ENCODE measurements around the gene PTRH2. TPM values are rescaled to one million over a fixed set of nuclear protein-coding genes. Genes with fewer than 3 reads are reported as not detected.

PTRH2 gene
- total RNA-seq, 2 experiments from 2014 or later, result 35.9 TPM

DNA sequence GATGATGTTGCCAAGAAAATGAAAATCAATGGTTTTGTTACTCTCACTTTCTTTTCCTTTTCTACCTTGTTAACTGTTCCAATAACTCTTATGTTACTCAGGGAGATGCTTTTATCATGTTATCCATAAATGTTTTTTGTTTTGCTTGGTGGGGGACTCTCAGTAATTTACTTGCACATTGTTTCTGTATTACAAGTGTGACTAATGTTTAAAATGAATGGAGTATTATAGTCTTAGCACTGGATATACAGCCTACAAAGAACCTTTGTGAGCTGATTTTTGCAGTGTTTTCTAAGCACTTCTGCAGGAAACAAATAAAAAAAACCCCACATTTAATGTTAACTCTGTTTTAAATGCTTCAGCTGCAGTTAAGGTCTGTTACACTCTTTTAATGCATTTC lies 12.3 kb upstream of the PTRH2 start:
- no peak overlapping the region for H3K4me3 Mint-ChIP-seq
- intact Hi-C loops (cut with micrococcal nuclease), result no loop called here
- no peak overlapping the region for H3K27ac Mint-ChIP-seq
- no peaks in the 10 kb centered on the region for H3K9me3 Mint-ChIP-seq
- peaks cover 2% of the 10 kb centered on the region for H3K36me3 Mint-ChIP-seq
- CTCF ChIA-PET, result no interaction called here
- H3K27me3 Mint-ChIP-seq, result no peaks in the 10 kb centered on the region
- POLR2A ChIA-PET, result no interaction called here
- peaks cover 27% of the 10 kb centered on the region for H3K4me1 Mint-ChIP-seq (ENCODE audit: low read depth)
- no peak for DNase-seq

- no peak for DNase-seq
- ChIA-PET POLR2A (interaction anchor here (1.0 kb wide), 1 partner anchor 97 kb away, joined by 3 read pairs; the partner anchor contains the start of gene CLTC), CTCF (no interaction called here)
- Mint-ChIP-seq H3K4me1 (ENCODE audit: low read depth) (peaks cover 38% of the 10 kb centered on the region), H3K36me3 (peaks cover 7% of the 10 kb centered on the region), H3K4me3 (no peak overlapping the region), H3K27ac (no peak overlapping the region), H3K27me3 (no peaks in the 10 kb centered on the region), H3K9me3 (no peaks in the 10 kb centered on the region)
- intact Hi-C loops (cut with micrococcal nuclease), result no loop called here
These were observed 9.2 kb upstream of the PTRH2 start for GRCh38 chr17:59716427-59716826.

DNA sequence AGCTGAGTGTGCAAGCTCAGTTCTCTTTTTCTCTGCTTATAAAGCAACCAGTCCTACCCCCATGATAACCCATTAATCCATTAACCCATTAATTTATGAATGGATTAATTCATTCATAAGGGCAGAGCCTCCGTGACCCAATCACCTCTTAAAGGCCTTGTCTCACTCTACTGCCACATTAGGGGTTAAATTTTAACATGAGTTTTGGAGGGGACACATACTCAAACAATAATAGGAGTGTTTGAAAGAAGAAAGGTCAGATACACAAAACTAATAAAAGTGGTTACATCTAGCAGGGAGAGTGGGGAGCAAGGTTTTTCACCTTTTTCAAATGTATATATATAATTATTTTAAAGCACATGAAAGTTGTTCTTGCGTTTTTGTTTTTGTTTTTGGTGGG lies 7.0 kb upstream of the PTRH2 start:
- intact Hi-C loops (cut with micrococcal nuclease), result no loop called here
- no peak overlapping the region for H3K27ac Mint-ChIP-seq
- H3K4me3 Mint-ChIP-seq, result no peak overlapping the region
- H3K27me3 Mint-ChIP-seq, result no peaks in the 10 kb centered on the region
- CTCF ChIA-PET, result no interaction called here
- POLR2A ChIA-PET, result interaction anchor here (0.6 kb wide), 1 partner anchor 131 kb away, joined by 4 read pairs; no protein-coding TSS in a partner anchor
- H3K9me3 Mint-ChIP-seq, result no peaks in the 10 kb centered on the region
- peaks cover 7% of the 10 kb centered on the region for H3K36me3 Mint-ChIP-seq
- no peak for DNase-seq
- H3K4me1 Mint-ChIP-seq (ENCODE audit: low read depth), result peaks cover 49% of the 10 kb centered on the region

DNA sequence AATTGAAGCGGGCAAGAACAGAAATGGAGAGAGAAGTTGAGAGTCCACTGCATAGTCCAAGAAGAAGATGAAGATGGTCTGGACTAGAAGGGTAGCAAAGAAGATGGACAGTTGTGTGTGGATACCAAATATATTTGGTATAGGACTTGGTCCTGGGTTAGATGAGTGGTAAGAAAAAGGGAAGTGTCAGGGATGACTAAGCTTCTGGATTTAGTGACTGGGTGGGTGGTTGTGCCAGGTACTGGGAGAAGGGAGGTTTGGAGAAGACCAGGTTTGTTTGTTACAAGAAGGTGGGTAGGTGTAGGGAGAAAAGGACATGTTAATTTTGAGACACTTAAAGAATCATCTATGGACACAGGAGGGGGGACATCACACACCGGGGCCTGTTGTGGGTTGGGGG lies 5.6 kb upstream of the PTRH2 start:
- no peak for DNase-seq
- peaks cover 52% of the 10 kb centered on the region for H3K4me1 Mint-ChIP-seq (ENCODE audit: low read depth)
- H3K27ac Mint-ChIP-seq, result no peak overlapping the region
- POLR2A ChIA-PET, result no interaction called here
- intact Hi-C loops (cut with micrococcal nuclease), result no loop called here
- H3K9me3 Mint-ChIP-seq, result no peaks in the 10 kb centered on the region
- H3K4me3 Mint-ChIP-seq, result no peak overlapping the region
- H3K27me3 Mint-ChIP-seq, result no peaks in the 10 kb centered on the region
- H3K36me3 Mint-ChIP-seq, result peaks cover 7% of the 10 kb centered on the region
- CTCF ChIA-PET, result no interaction called here

DNA sequence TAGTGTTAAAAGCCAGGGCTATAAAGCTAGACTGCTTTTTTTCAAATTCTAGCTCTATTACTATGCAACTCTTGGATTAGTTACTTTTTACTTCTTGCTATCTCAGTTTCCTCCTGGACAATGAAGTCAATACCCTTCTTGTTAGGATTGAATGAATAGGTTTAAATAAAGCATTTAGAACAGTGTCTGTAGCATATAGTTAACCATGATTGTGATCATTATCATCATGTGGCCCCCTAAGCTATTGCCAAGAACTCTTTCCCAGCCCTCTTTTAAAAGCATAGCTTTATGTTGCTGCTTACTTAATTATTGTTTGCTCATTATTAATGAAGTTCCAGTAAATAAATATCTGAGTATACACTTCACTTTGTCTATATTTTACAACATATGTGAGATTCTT lies 4.7 kb upstream of the PTRH2 start:
- peaks cover 52% of the 10 kb centered on the region for H3K4me1 Mint-ChIP-seq (ENCODE audit: low read depth)

DNA sequence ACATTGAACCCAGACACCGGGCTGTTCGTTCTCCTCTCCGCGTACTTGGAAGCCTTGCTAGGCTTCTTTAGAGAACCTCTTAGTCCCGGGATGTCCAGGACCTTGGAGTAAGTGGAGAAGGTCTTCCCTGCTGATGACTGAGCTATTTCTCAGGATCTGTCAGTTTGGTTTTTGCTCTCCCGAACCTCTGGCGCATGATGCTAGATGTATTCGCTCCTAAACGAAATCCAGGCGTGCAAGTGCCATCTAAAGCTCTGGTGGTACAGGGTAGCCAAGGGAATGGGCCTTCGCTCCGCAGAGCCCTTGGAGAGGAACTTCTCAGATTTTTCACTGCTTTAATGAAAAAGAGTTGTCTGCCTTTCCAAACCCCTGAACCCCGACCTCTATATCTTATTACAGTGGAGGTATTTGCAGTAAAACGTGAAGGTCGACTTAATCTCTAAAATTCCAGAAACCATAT lies 771 bp upstream of the PTRH2 start:
- Mint-ChIP-seq H3K4me3 (peak overlapping the region; percentile 96), H3K27me3 (no peaks in the 10 kb centered on the region), H3K9me3 (no peaks in the 10 kb centered on the region), H3K27ac (peak overlapping the region; percentile 93), H3K4me1 (ENCODE audit: low read depth) (peaks cover 62% of the 10 kb centered on the region), H3K36me3 (peaks cover 32% of the 10 kb centered on the region)
- DNase-seq, result no peak
- ChIA-PET POLR2A (interaction anchor here (0.7 to 2.0 kb wide), 12 partner anchors 37 to 1076 kb away, joined by 3 to 12 read pairs (median 6); partner anchors contain the start of genes CLTC, DHX40, RPS6KB1 and TUBD1), CTCF (interaction anchor here (0.7 to 2.6 kb wide), 7 partner anchors 18 to 206 kb away, joined by 3 to 12 read pairs (median 3); no protein-coding TSS in a partner anchor)
- intact Hi-C loops (cut with micrococcal nuclease), result loop anchor here (1.0 to 5.0 kb wide), 4 partner anchors 45 to 141 kb away; partner anchors contain the start of genes CLTC and DHX40

More for the DNA sequence above, 4.7 kb upstream of the PTRH2 start:
- no peak for DNase-seq
- intact Hi-C loops (cut with micrococcal nuclease), result no loop called here
- H3K27ac Mint-ChIP-seq, result no peak overlapping the region
- no peaks in the 10 kb centered on the region for H3K9me3 Mint-ChIP-seq
- H3K36me3 Mint-ChIP-seq, result peaks cover 13% of the 10 kb centered on the region
- ChIA-PET CTCF (no interaction called here), POLR2A (interaction anchor here (1.3 kb wide), 1 partner anchor 92 kb away, joined by 3 read pairs; no protein-coding TSS in a partner anchor)
- H3K4me3 Mint-ChIP-seq, result no peak overlapping the region
- H3K27me3 Mint-ChIP-seq, result no peaks in the 10 kb centered on the region

DNA sequence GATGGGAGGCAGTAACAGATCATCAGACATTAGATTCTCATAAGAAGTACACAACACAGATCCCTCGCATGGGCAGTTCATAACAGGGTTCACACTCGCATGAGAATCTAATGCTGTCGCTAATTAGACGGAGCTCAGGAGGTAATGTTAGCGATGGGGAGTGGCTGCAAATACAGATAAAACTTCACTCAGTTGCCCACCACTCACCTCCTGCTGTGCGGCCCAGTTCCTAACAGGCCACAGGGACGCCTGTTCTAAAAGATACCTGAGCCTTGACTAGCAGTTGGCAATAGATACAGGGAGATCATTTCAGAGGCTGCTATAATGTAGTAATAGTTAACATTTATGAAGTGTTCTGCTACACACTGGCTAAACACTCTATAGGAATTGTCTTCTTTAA lies 4.9 kb downstream of the PTRH2 start:
- ChIA-PET CTCF (interaction anchor here (1.0 to 1.5 kb wide), 2 partner anchors 157 to 334 kb away, joined by 3 to 5 read pairs; no protein-coding TSS in a partner anchor), POLR2A (no interaction called here)
- no peak for DNase-seq
- H3K36me3 Mint-ChIP-seq, result peaks cover 55% of the 10 kb centered on the region
- H3K4me3 Mint-ChIP-seq, result no peak overlapping the region
- no peaks in the 10 kb centered on the region for H3K9me3 Mint-ChIP-seq
- no peak overlapping the region for H3K27ac Mint-ChIP-seq
- intact Hi-C loops (cut with micrococcal nuclease), result no loop called here
- peaks cover 74% of the 10 kb centered on the region for H3K4me1 Mint-ChIP-seq (ENCODE audit: low read depth)
- no peaks in the 10 kb centered on the region for H3K27me3 Mint-ChIP-seq

DNA sequence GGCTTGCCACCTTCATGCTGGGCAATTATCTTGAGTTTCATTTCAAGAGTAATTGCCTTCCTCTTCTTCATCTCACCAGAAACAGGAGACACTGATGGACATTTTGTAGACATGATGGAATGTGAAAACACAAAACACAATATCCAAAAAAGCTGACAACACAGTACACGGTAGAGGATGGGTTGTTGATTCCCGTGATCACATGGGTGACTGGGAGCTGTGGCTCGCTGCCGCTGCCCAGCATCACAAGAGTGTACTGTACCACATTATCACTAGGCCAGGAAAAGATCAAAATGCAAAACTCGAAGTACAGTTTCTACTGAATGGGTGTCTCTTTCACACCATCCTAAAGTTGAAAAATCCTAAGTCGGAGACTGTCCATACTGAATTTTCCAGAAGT lies 7.4 kb downstream of the PTRH2 start:
- H3K27ac Mint-ChIP-seq, result peak overlapping the region; percentile 35
- peaks cover 57% of the 10 kb centered on the region for H3K36me3 Mint-ChIP-seq
- intact Hi-C loops (cut with micrococcal nuclease), result no loop called here
- H3K27me3 Mint-ChIP-seq, result no peaks in the 10 kb centered on the region
- ChIA-PET CTCF (interaction anchor here (1.4 kb wide), 1 partner anchor 160 kb away, joined by 3 read pairs; no protein-coding TSS in a partner anchor), POLR2A (no interaction called here)
- no peaks in the 10 kb centered on the region for H3K9me3 Mint-ChIP-seq
- H3K4me1 Mint-ChIP-seq (ENCODE audit: low read depth), result peaks cover 71% of the 10 kb centered on the region
- no peak overlapping the region for H3K4me3 Mint-ChIP-seq
- no peak for DNase-seq

- Mint-ChIP-seq H3K27me3 (no peaks in the 10 kb centered on the region), H3K27ac (peak overlapping the region; percentile 25), H3K36me3 (peaks cover 58% of the 10 kb centered on the region), H3K4me1 (ENCODE audit: low read depth) (peaks cover 66% of the 10 kb centered on the region), H3K4me3 (no peak overlapping the region), H3K9me3 (no peaks in the 10 kb centered on the region)
- no peak for DNase-seq
- ChIA-PET CTCF (interaction anchor here (1.0 to 1.4 kb wide), 2 partner anchors 160 to 389 kb away, joined by 3 read pairs; no protein-coding TSS in a partner anchor), POLR2A (no interaction called here)
- intact Hi-C loops (cut with micrococcal nuclease), result no loop called here
These were observed 8.0 kb downstream of the PTRH2 start for GRCh38 chr17:59699218-59699617.

DNA sequence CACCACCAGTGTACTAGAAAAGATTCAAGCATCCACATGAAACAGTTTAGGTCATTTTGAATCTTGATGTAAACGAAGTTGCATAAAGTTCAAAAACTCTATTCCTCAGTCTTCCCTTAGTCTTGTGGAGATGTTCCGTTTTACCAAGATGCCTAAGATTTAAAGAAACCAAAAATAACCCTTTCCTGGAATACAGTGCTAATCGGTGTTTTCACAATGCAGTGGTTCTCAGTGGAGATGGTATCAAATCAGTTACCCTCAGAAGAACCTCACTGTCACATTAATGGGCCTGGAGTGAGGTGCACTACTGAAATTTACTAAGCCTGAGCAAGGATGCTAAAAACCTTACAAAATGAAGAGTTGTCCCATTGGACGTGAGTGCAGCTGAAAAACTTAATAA lies 9.1 kb downstream of the PTRH2 start:
- H3K27me3 Mint-ChIP-seq, result no peaks in the 10 kb centered on the region
- H3K4me3 Mint-ChIP-seq, result no peak overlapping the region
- ChIA-PET POLR2A (no interaction called here), CTCF (interaction anchor here (1.0 to 1.4 kb wide), 2 partner anchors 161 to 388 kb away, joined by 3 read pairs; no protein-coding TSS in a partner anchor)
- no peak for DNase-seq
- H3K9me3 Mint-ChIP-seq, result no peaks in the 10 kb centered on the region
- peak overlapping the region; percentile 57 for H3K27ac Mint-ChIP-seq
- peaks cover 58% of the 10 kb centered on the region for H3K4me1 Mint-ChIP-seq (ENCODE audit: low read depth)
- peaks cover 61% of the 10 kb centered on the region for H3K36me3 Mint-ChIP-seq
- intact Hi-C loops (cut with micrococcal nuclease), result no loop called here

- Mint-ChIP-seq H3K36me3 (peaks cover 65% of the 10 kb centered on the region), H3K27me3 (no peaks in the 10 kb centered on the region), H3K9me3 (no peaks in the 10 kb centered on the region), H3K4me3 (no peak overlapping the region), H3K4me1 (ENCODE audit: low read depth) (peaks cover 50% of the 10 kb centered on the region), H3K27ac (peak overlapping the region; percentile 75)
- POLR2A ChIA-PET, result no interaction called here
- DNase-seq, result no peak
- intact Hi-C loops (cut with micrococcal nuclease), result no loop called here
- CTCF ChIA-PET, result no interaction called here
These were observed 10.4 kb downstream of the PTRH2 start for GRCh38 chr17:59696682-59697277.

DNA sequence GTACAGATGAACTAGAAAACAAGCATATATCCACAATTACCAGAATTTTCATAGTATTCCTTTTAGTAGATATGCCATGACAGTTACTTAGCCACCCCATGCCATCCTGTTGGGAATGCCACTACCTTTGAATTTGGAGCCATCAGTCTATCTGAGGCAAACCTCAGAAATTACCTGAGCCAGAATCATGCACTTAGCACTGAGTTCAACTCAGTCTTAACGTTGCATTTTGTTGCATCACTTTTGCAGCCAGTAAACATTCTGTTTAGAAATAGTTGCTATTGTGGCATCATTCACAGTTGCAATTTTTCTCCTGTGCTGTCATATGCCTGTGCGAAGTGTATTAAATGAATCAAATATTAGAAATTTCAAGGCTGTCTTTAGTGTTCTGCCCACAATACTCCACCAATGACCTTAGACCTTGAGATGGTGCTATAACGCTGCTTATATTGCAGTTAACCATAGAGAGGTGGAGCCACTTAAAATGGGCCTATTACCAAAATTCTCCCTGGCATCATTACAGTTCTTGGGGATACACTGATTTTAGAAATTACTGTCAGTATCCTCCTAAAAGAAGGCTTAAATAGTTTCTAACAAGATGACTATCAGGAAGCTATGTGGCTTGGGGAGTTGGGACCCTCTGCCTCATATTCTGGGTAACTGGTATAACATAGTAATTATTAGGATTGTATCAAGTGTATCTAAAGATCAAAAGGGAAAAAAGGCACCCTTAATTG lies 11.1 kb downstream of the PTRH2 start:
- H3K9me3 Mint-ChIP-seq, result no peaks in the 10 kb centered on the region
- peaks cover 48% of the 10 kb centered on the region for H3K4me1 Mint-ChIP-seq (ENCODE audit: low read depth)
- no peak overlapping the region for H3K4me3 Mint-ChIP-seq
- intact Hi-C loops (cut with micrococcal nuclease), result no loop called here
- no peaks in the 10 kb centered on the region for H3K27me3 Mint-ChIP-seq
- ChIA-PET CTCF (no interaction called here), POLR2A (no interaction called here)
- DNase-seq, result no peak
- peaks cover 68% of the 10 kb centered on the region for H3K36me3 Mint-ChIP-seq
- H3K27ac Mint-ChIP-seq, result peak overlapping the region; percentile 75
